Right lobe of liver (tissue), 4 donors: ENCODE data around the gene ANKRD30B.
"Not testable (repeated sequence)": the region's sequence is repeated elsewhere in the genome, so short reads cannot be mapped to it uniquely, and the experiment has no call there.

Experiments
- CTCF ChIP-seq, 4 donors: fragments of 200-600 bp in 3 of 4; fragments of 450-650 bp in 1 of 4; IDR thresholded peaks; one replicate each; pipeline versions ENCODE4 v1.5.1 to v1.8.0; 2016 to 2022; ENCODE audit warnings: antibody characterized with exemption in 4 of 4, mild to moderate bottlenecking in 2 of 4
- POLR2A ChIP-seq: fragments of 450-650 bp; IDR thresholded peaks from one replicate; pipeline ENCODE4 v1.6.1; 2017; ENCODE audit warnings: antibody characterized with exemption, mild to moderate bottlenecking
- donor health status: DM: no; HTN: no; CAD: no.
- donor health status: DM: no; HTN: no; CAD: no.
- donor health status: DM: no; HTN: yes; CAD: no.

DNA sequence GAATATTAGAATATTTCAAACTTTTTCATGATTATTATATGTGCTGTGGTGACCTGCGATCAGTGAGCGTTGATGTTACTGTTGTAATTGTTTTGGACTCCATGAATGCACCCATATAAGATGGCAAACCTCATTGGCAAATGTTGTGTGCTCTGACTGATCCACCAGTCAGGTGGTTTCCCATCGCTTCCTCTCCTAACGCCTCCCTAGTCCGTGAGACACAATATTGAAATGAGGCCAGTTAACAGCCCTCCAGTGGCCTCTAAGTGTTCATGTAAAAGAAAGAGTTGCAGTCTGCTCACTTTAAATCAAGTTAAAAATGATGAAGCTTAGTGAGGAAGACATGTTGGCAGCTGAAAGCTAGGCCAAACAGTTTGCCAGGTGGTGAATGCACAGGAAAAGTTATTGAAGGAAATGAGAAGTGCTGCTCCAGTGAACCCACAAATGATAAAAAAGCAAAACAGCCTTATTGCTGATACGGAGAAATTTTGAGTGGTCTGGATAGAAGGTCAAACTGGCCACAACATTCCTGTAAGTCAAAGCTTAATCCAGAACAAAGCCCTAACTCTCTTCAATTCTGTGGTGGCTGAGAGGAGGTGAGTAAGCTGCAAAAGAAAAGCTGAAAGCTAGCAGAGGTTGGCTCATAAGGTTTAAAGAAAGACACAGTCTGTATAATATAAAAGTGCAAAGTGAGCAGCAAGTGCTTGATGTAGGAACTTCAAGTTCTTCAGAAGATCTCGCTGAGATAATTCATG is 46.5 kb upstream of the ANKRD30B start:
- TF ChIP-seq CTCF (IDR thresholded peaks at IDR 0.05); POLR2A: not testable (repeated sequence)
